Mesendoderm (in vitro differentiated cells): ENCODE data around the gene TSPAN16.

Source experiments
- DNase-seq: peaks from one replicate; pipeline ENCODE4 v3.0.0; 2013
- H2AK5ac ChIP-seq: 2 replicates; pipeline ENCODE4 v1.6.1; 2013; ENCODE audit warnings: low read length, inconsistent platforms
- H2BK120ac ChIP-seq: 2 replicates; pipeline ENCODE4 v1.6.1; 2013; ENCODE audit warnings: low read depth, mild to moderate bottlenecking, low read length, moderate library complexity, mixed read lengths
- H2BK15ac ChIP-seq: replicated peaks from 2 replicates; pipeline ENCODE4 v1.6.1; 2013; ENCODE audit warnings: low read depth, mild to moderate bottlenecking, moderate library complexity
- H2BK5ac ChIP-seq: 2 replicates; pipeline ENCODE4 v1.6.1; 2013; ENCODE audit warnings: low read length, inconsistent platforms
- H3K18ac ChIP-seq: 2 replicates; pipeline ENCODE4 v1.6.1; 2013; ENCODE audit warnings: mild to moderate bottlenecking, low read length, mixed read lengths
- H3K23ac ChIP-seq: one replicate; pipeline ENCODE4 v1.6.1; 2013; ENCODE audit warnings: low read length
- H3K27ac ChIP-seq: 2 replicates; pipeline ENCODE4 v1.5.1; 2013; ENCODE audit warnings: low read depth, mild to moderate bottlenecking, inconsistent platforms, low read length, moderate library complexity
- H3K27me3 ChIP-seq: 2 replicates; pipeline ENCODE4 v1.6.1; 2013; ENCODE audit warnings: low read length, control low read depth, mild to moderate bottlenecking, inconsistent platforms; ENCODE audit not compliant: insufficient read depth, poor library complexity
- H3K36me3 ChIP-seq: 2 replicates; pipeline ENCODE4 v1.6.1; 2013; ENCODE audit warnings: low read length, inconsistent platforms; ENCODE audit not compliant: control insufficient read depth, insufficient read depth
- H3K4ac ChIP-seq: one replicate; pipeline ENCODE4 v1.6.1; 2013; ENCODE audit warnings: low read depth, mild to moderate bottlenecking, low read length, moderate library complexity
- H3K4me1 ChIP-seq: 2 replicates; pipeline ENCODE4 v1.6.1; 2013; ENCODE audit warnings: low read depth, low read length, inconsistent platforms; ENCODE audit not compliant: control insufficient read depth
- H3K4me2 ChIP-seq: 2 replicates; pipeline ENCODE4 v1.6.1; 2013; ENCODE audit warnings: low read length
- H3K4me3 ChIP-seq: 2 replicates; pipeline ENCODE4 v1.5.1; 2013; ENCODE audit warnings: mild to moderate bottlenecking, low read length
- H3K56ac ChIP-seq: one replicate; pipeline ENCODE4 v1.6.1; 2013; ENCODE audit warnings: low read length
- H3K79me1 ChIP-seq: 2 replicates; pipeline ENCODE4 v1.6.1; 2013; ENCODE audit warnings: low read length, inconsistent platforms
- H3K79me2 ChIP-seq: 2 replicates; pipeline ENCODE4 v1.6.1; 2013; ENCODE audit warnings: mild to moderate bottlenecking, low read length; ENCODE audit not compliant: control insufficient read depth, insufficient read depth
- H3K9ac ChIP-seq: 2 replicates; pipeline ENCODE4 v1.6.1; 2013; ENCODE audit warnings: low read length, inconsistent platforms
- H4K5ac ChIP-seq: one replicate; pipeline ENCODE4 v1.6.1; 2013; ENCODE audit warnings: low read length
- H4K8ac ChIP-seq: one replicate; pipeline ENCODE4 v1.6.1; 2013; ENCODE audit warnings: low read depth, mild to moderate bottlenecking, control low read depth, low read length, moderate library complexity
- WGBS: extraction: QIAGEN DNeasy Blood & Tissue Kit; methylation state at CpG from one replicate; pipeline ENCODE4 v1.1.7; 2013; ENCODE audit warnings: low lambda C conversion rate, missing lambda C conversion rate; ENCODE audit not compliant: insufficient coverage; ENCODE audit errors: extremely low coverage; 5-methylcytosine and 5-hydroxymethylcytosine counted together

Gene TSPAN16

DNA sequence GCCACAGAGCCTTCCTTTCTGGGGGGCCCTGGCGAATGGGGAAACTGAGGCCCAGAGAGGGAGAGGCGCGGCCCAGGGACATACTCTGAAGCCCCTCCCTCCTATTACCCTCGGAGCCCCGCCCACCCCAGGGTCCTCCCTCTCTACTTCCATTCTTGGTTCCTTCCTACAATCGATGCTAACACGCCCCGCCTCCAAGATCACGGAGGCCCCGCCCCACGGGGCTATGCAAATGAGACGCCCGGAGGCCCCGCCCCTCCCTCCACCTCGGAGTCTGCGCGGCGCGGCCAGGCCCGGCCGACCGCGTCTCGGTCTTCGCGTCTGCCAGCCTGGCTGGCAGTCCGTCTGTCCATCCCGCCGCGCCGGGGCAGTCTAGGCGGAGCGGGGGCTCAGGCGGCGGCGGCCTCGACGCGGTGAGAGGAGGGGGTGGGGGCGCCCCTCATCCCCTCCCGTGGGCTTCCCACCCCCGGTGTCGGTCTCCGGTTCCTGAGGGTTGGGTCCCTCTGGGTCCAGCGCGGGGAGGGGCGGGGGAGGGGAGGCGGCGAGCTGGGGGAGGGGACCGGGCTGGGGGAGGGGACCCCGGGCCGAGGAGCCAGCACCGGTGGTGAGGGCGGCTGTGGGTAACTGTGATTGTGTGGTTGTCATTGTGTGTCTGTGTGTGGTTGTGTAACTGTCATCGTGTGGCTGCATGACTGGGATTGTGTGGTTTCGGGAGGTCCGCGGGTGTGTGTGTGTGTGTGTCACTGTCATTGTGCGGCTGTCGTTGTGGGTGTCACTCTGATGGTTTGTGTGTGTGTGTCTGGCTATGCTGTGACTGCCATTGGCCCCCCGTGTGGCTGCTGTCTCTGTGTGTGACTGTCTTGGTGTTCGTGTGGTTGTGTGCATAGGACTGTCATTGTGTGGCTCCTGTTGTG, 59.5 kb downstream of the TSPAN16 start, which contains the start of gene PLPPR2:
Gene PLPPR2 (plus strand): TSS at position 273 of the 914 bp plus-strand sequence. CDS start 2,242 bp downstream, outside the sequence.
- no peaks in the 10 kb centered on the region for H3K36me3 ChIP-seq
- DNase-seq: peak; percentile 96
- peaks cover 3% of the 10 kb centered on the region for H3K4me1 ChIP-seq
- H3K79me1 ChIP-seq: no peaks in the 10 kb centered on the region
- H2BK120ac ChIP-seq: no peak within 1 kb of the TSS
- H3K4me3 ChIP-seq: no peak within 1 kb of the TSS
- H2BK15ac ChIP-seq: no peak within 1 kb of the TSS
- no peak within 1 kb of the TSS for H2BK5ac ChIP-seq
- WGBS: no CpG with 5 or more reads among the region's 62 CpGs
- no peak within 1 kb of the TSS for H3K4ac ChIP-seq
- no peak within 1 kb of the TSS for H3K18ac ChIP-seq
- no peak within 1 kb of the TSS for H3K23ac ChIP-seq
- H3K56ac ChIP-seq: peak within 1 kb of the TSS; percentile 80
- peak within 1 kb of the TSS; percentile 45 for H2AK5ac ChIP-seq
- peak within 1 kb of the TSS; percentile 48 for H3K9ac ChIP-seq
- no peaks in the 10 kb centered on the region for H3K79me2 ChIP-seq
- no peak within 1 kb of the TSS for H4K5ac ChIP-seq
- no peaks in the 10 kb centered on the region for H3K27me3 ChIP-seq
- no peak within 1 kb of the TSS for H4K8ac ChIP-seq
- peak within 1 kb of the TSS; percentile 33 for H3K4me2 ChIP-seq
- H3K27ac ChIP-seq: no peak within 1 kb of the TSS

GRCh38 chr19:11356074-11356397, 60.1 kb downstream of the TSPAN16 start:
- H3K4me1 ChIP-seq: peaks cover 3% of the 10 kb centered on the region
- no peaks in the 10 kb centered on the region for H3K27me3 ChIP-seq
- no CpG with 5 or more reads among the region's 6 CpGs for WGBS
- no peak overlapping the region for H4K5ac ChIP-seq
- no peak overlapping the region for H4K8ac ChIP-seq
- H3K9ac ChIP-seq: no peak overlapping the region
- peak overlapping the region; percentile 65 for H3K56ac ChIP-seq
- H2BK5ac ChIP-seq: no peak overlapping the region
- H3K4me3 ChIP-seq: no peak overlapping the region
- no peaks in the 10 kb centered on the region for H3K79me2 ChIP-seq
- H3K4ac ChIP-seq: no peak overlapping the region
- H3K36me3 ChIP-seq: no peaks in the 10 kb centered on the region
- no peaks in the 10 kb centered on the region for H3K79me1 ChIP-seq
- DNase-seq: no peak
- H2AK5ac ChIP-seq: no peak overlapping the region
- no peak overlapping the region for H3K27ac ChIP-seq
- no peak overlapping the region for H3K18ac ChIP-seq
- H3K4me2 ChIP-seq: no peak overlapping the region
- no peak overlapping the region for H2BK15ac ChIP-seq
- H3K23ac ChIP-seq: no peak overlapping the region
- no peak overlapping the region for H2BK120ac ChIP-seq

DNA sequence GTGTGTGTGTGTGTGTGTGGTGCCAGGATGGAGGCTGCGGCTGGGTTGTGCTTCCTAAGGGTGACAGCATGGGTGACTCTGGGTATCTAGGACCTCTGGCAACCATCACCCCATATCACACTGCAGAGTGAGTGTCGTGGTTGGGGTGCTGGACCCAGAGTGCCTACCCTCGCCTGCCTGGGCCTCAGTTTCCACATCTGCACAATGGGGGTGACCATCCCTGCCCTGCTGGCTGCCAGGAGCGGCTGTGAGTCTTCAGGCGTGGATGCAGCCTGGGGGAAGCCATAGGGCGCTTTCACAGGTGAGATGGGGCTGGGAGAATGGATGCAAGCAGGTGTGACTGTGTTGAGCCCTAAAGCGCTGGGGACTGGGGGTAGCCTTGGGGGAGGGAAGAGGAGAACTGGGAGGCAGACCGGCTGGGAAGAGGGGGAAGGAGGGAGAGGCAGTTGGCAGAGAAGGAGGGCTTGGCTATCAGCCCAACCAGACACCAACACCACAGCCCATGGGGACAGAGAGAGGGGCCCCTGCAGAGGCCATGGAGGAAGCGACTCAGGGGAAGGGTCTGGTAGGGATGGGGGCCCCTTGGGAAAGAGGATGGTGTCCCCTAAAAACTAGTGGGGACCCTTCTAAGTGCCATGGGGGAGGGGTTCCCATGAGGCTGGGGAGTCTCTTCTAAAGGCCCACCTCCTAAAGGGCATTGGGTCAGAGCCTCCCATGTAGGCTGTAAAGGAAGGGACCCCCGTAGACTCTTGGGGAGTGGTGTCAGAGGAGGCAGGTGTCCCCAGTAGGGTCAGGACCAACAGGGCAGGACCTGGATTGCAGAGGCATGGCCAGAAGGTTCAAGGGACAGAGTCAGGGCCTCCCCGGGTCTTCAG, 61.0 kb downstream of the TSPAN16 start:
- no peak overlapping the region for H3K18ac ChIP-seq
- H3K27ac ChIP-seq: no peak overlapping the region
- H3K36me3 ChIP-seq: no peaks in the 10 kb centered on the region
- DNase-seq: no peak
- no peak overlapping the region for H2BK15ac ChIP-seq
- no peak overlapping the region for H3K4ac ChIP-seq
- H3K23ac ChIP-seq: no peak overlapping the region
- no peak overlapping the region for H4K8ac ChIP-seq
- H3K9ac ChIP-seq: no peak overlapping the region
- H2BK5ac ChIP-seq: no peak overlapping the region
- H3K4me3 ChIP-seq: no peak overlapping the region
- no peak overlapping the region for H4K5ac ChIP-seq
- H3K4me1 ChIP-seq: peaks cover 4% of the 10 kb centered on the region
- H2BK120ac ChIP-seq: no peak overlapping the region
- H3K79me1 ChIP-seq: no peaks in the 10 kb centered on the region
- H3K4me2 ChIP-seq: no peak overlapping the region
- no peak overlapping the region for H3K56ac ChIP-seq
- H3K27me3 ChIP-seq: no peaks in the 10 kb centered on the region
- H3K79me2 ChIP-seq: no peaks in the 10 kb centered on the region
- no peak overlapping the region for H2AK5ac ChIP-seq
- no CpG with 5 or more reads among the region's 11 CpGs for WGBS

- Histone ChIP-seq H3K4me3 (no peak overlapping the region), H2BK15ac (no peak overlapping the region), H3K4me1 (peaks cover 5% of the 10 kb centered on the region), H2BK5ac (no peak overlapping the region), H3K79me2 (no peaks in the 10 kb centered on the region), H3K4me2 (no peak overlapping the region), H3K36me3 (no peaks in the 10 kb centered on the region), H3K23ac (no peak overlapping the region), H3K79me1 (no peaks in the 10 kb centered on the region), H3K9ac (no peak overlapping the region), H3K56ac (no peak overlapping the region), H3K4ac (no peak overlapping the region), H3K18ac (no peak overlapping the region), H4K5ac (no peak overlapping the region), H2AK5ac (no peak overlapping the region), H4K8ac (no peak overlapping the region), H3K27me3 (no peaks in the 10 kb centered on the region), H3K27ac (no peak overlapping the region), H2BK120ac (no peak overlapping the region)
- WGBS: no CpG with 5 or more reads among the region's 11 CpGs
- no peak for DNase-seq
Measured at GRCh38 chr19:11359421-11359820, 63.5 kb downstream of the TSPAN16 start.

- H2BK5ac ChIP-seq: no peak overlapping the region
- no peak overlapping the region for H3K4ac ChIP-seq
Measured at GRCh38 chr19:11361037-11361770, 65.2 kb downstream of the TSPAN16 start.

More at GRCh38 chr19:11361037-11361770, 65.2 kb downstream of the TSPAN16 start:
- no peak overlapping the region for H3K18ac ChIP-seq
- H3K4me2 ChIP-seq: peak overlapping the region; percentile 2
- no peak overlapping the region for H2BK120ac ChIP-seq
- no peak overlapping the region for H2BK15ac ChIP-seq
- no peaks in the 10 kb centered on the region for H3K27me3 ChIP-seq
- H3K4me1 ChIP-seq: peaks cover 2% of the 10 kb centered on the region
- no peak overlapping the region for H3K4me3 ChIP-seq
- H3K9ac ChIP-seq: peak overlapping the region; percentile 1
- no peaks in the 10 kb centered on the region for H3K79me2 ChIP-seq
- no CpG with 5 or more reads among the region's 43 CpGs for WGBS
- no peak overlapping the region for H3K27ac ChIP-seq
- peak; percentile 94 for DNase-seq
- peak overlapping the region; percentile 54 for H3K56ac ChIP-seq
- H4K5ac ChIP-seq: no peak overlapping the region
- H2AK5ac ChIP-seq: no peak overlapping the region
- no peak overlapping the region for H3K23ac ChIP-seq
- H3K79me1 ChIP-seq: no peaks in the 10 kb centered on the region
- H4K8ac ChIP-seq: no peak overlapping the region
- no peaks in the 10 kb centered on the region for H3K36me3 ChIP-seq
